HCT116 (cell line): ENCODE measurements around the gene SRSF2. TPM values are rescaled to one million over a fixed set of nuclear protein-coding genes. Genes with fewer than 3 reads are reported as not detected.

ENCODE experiments used
- ATAC-seq: fragments of 200-7000 bp; cut with Tn5 transposase; 2 replicates; pipeline ENCODE4 v1.9.1; 2020; ENCODE audit warnings: mild to moderate bottlenecking, moderate library complexity
- BruUV-seq: library from RNA; stranded (reverse); fragments of 400-500 nt; replicated peaks from 2 replicates; lab custom pipeline; 2021; lab: Mats Ljungman, UMichigan
- CTCF ChIA-PET: fragments of 300-600 bp; sonication (Branson Sonifier 250); formaldehyde crosslinking; loops from one replicate; lab custom pipeline; 2021; ENCODE audit warnings: antibody characterized with exemption; lab: Charles Lee
- POLR2A ChIA-PET: fragments of 300-600, 350-600 bp; sonication (Branson Sonifier 250); formaldehyde crosslinking; loops from one replicate; lab custom pipeline; 2021; ENCODE audit warnings: antibody characterized with exemption; lab: Charles Lee
- RAD21 ChIA-PET, 2 experiments: fragments of 300-600 bp; sonication (Branson Sonifier 250); formaldehyde crosslinking; loops; one replicate each; lab custom pipeline; 2023; ENCODE audit warnings: low total read pairs in 2 of 2; ENCODE audit not compliant: uncharacterized antibody in 2 of 2, unreplicated experiment in 2 of 2, low non-redundant PET in 1 of 2; lab: Charles Lee
- DNase-seq: peaks from one replicate; pipeline ENCODE4 v3.0.0-alpha.2; 2010; ENCODE audit warnings: low read depth, low spot score
- H2AFZ ChIP-seq: fragments of 200-600 bp; shearing (Covaris generic), sonication (generic); 2 replicates; pipeline ENCODE4 v1.6.1; 2017; ENCODE audit warnings: low read depth, mixed run types, mixed read lengths, antibody characterized with exemption, low read length; ENCODE audit not compliant: poor library complexity, severe bottlenecking
- H3K27ac ChIP-seq: 2 replicates; pipeline ENCODE4 v1.5.1; 2012; ENCODE audit warnings: low read depth, low read length
- H3K27me3 ChIP-seq: fragments of 200-600 bp; sonication (generic); 2 replicates; pipeline ENCODE4 v1.6.1; 2016; ENCODE audit warnings: mixed run types, low read length, mixed read lengths; ENCODE audit not compliant: insufficient read depth
- H3K36me3 ChIP-seq, 2 experiments: fragments of 200-500 bp in 1 of 2; fragments of 200-600 bp in 1 of 2; sonication (Bioruptor generic) in 1 of 2; sonication (generic) in 1 of 2; 2 replicates each; pipeline versions ENCODE4 v1.5.1 to v1.6.1; 2014 to 2016; ENCODE audit warnings: low read length in 2 of 2, inconsistent platforms in 1 of 2, mixed read lengths in 1 of 2, mixed run types in 1 of 2; ENCODE audit not compliant: insufficient read depth in 2 of 2, control insufficient read depth in 1 of 2
- H3K4me1 ChIP-seq, 2 experiments: fragments of 200-600 bp in 1 of 2; sonication (generic) in 1 of 2; 2 replicates each; pipeline versions ENCODE4 v1.5.1 to v1.6.1; 2012 to 2017; ENCODE audit warnings: low read length in 2 of 2, inconsistent platforms in 1 of 2, mild to moderate bottlenecking in 1 of 2, mixed read lengths in 1 of 2, mixed run types in 1 of 2, moderate library complexity in 1 of 2; ENCODE audit not compliant: insufficient read depth in 2 of 2, control insufficient read depth in 1 of 2
- H3K4me2 ChIP-seq: fragments of 200-600 bp; sonication (generic); 2 replicates; pipeline ENCODE4 v1.6.1; 2017; ENCODE audit warnings: mixed run types, low read length, mixed read lengths
- H3K4me3 ChIP-seq, 2 experiments: fragments of 200-600 bp in 1 of 2; sonication (generic) in 1 of 2; replicated peaks in 1 of 2; 2 replicates each; pipeline ENCODE4 v1.5.1; 2011 to 2016; ENCODE audit warnings: low read length in 2 of 2, control low read depth in 1 of 2, low read depth in 1 of 2, mild to moderate bottlenecking in 1 of 2, mixed read lengths in 1 of 2, mixed run types in 1 of 2
- H3K79me2 ChIP-seq: fragments of 200-600 bp; sonication (generic); 2 replicates; pipeline ENCODE4 v1.6.1; 2017; ENCODE audit warnings: mild to moderate bottlenecking, mixed run types, low read length, moderate library complexity, mixed read lengths; ENCODE audit not compliant: insufficient read depth
- H3K9ac ChIP-seq: fragments of 200-600 bp; sonication (generic); 2 replicates; pipeline ENCODE4 v1.6.1; 2016; ENCODE audit warnings: low read length, mixed read lengths
- H3K9me2 ChIP-seq: fragments of 200-600 bp; sonication (generic), shearing (Covaris generic); 2 replicates; pipeline ENCODE4 v1.6.1; 2017; ENCODE audit warnings: mixed run types, mild to moderate bottlenecking, moderate library complexity; ENCODE audit not compliant: insufficient read depth
- H3K9me3 ChIP-seq, 2 experiments: fragments of 200-500 bp in 1 of 2; fragments of 200-600 bp in 1 of 2; sonication (Bioruptor generic) in 1 of 2; sonication (generic) in 1 of 2; 2 replicates each; pipeline ENCODE4 v1.6.1; 2014 to 2017; ENCODE audit warnings: low read length in 2 of 2, mixed read lengths in 2 of 2, inconsistent platforms in 1 of 2, low read depth in 1 of 2, mild to moderate bottlenecking in 1 of 2, mixed run types in 1 of 2, moderate library complexity in 1 of 2; ENCODE audit not compliant: control insufficient read depth in 1 of 2, insufficient read depth in 1 of 2
- H4K20me1 ChIP-seq: fragments of 200-600 bp; sonication (generic), shearing (Covaris generic); 2 replicates; pipeline ENCODE4 v1.6.1; 2017; ENCODE audit warnings: mixed run types, mild to moderate bottlenecking, moderate library complexity; ENCODE audit not compliant: insufficient read depth
- CBX3 ChIP-seq: IDR thresholded peaks from 2 replicates; pipeline ENCODE4 v1.6.1; 2012; ENCODE audit warnings: low read depth
- CTCF ChIP-seq, 3 experiments: fragments of 200-600 bp in 1 of 3; sonication (generic) in 1 of 3; IDR thresholded peaks in 2 of 3; conservative IDR thresholded peaks in 1 of 3; 2 replicates each; pipeline ENCODE4 v1.5.1; 2012 to 2017; ENCODE audit warnings: low read depth in 2 of 3, low read length in 2 of 3, antibody characterized with exemption in 1 of 3, borderline replicate concordance in 1 of 3, control low read depth in 1 of 3, mild to moderate bottlenecking in 1 of 3, mixed read lengths in 1 of 3, mixed run types in 1 of 3, moderate library complexity in 1 of 3; ENCODE audit not compliant: insufficient read depth in 1 of 3
- EGR1 ChIP-seq: IDR thresholded peaks from 2 replicates; pipeline ENCODE4 v1.6.1; 2012; ENCODE audit warnings: low read depth
- ELF1 ChIP-seq: IDR thresholded peaks from 2 replicates; pipeline ENCODE4 v1.6.1; 2012; ENCODE audit warnings: low read depth, borderline replicate concordance
- EZH2 ChIP-seq: fragments of 200-600 bp; sonication (generic); IDR thresholded peaks from 2 replicates; pipeline ENCODE4 v1.6.1; 2017; ENCODE audit warnings: antibody characterized with exemption, mixed run types
- EZH2phosphoT487 ChIP-seq: fragments of 200-600 bp; IDR thresholded peaks from 2 replicates; pipeline ENCODE4 v1.6.1; 2018; ENCODE audit warnings: antibody characterized with exemption, borderline replicate concordance
- POLR2AphosphoS5 ChIP-seq: IDR thresholded peaks from 2 replicates; pipeline ENCODE4 v1.6.1; 2011; ENCODE audit warnings: mild to moderate bottlenecking, low read depth, low read length, moderate library complexity
- REST ChIP-seq: IDR thresholded peaks from 2 replicates; pipeline ENCODE4 v1.6.1; 2012; ENCODE audit warnings: low read depth
- SIN3A ChIP-seq: IDR thresholded peaks from 2 replicates; pipeline ENCODE4 v1.6.1; 2012; ENCODE audit warnings: low read depth
- SP1 ChIP-seq: IDR thresholded peaks from 2 replicates; pipeline ENCODE4 v1.6.1; 2012; ENCODE audit warnings: low read depth
- TCF7L2 ChIP-seq: IDR thresholded peaks from 2 replicates; pipeline ENCODE4 v1.7.0; 2011; ENCODE audit warnings: borderline replicate concordance, inconsistent platforms; ENCODE audit not compliant: insufficient read depth, insufficient read length; ENCODE audit errors: extremely low read depth
- YY1 ChIP-seq: IDR thresholded peaks from 2 replicates; pipeline ENCODE4 v1.6.1; 2011; ENCODE audit warnings: low read length, low read depth, moderate library complexity, mild to moderate bottlenecking; ENCODE audit not compliant: insufficient replicate concordance; ENCODE audit errors: extremely low read depth
- ZNF274 ChIP-seq: fragments of 200-500 bp; sonication (Bioruptor generic); IDR thresholded peaks from 2 replicates; pipeline ENCODE4 v1.6.1; 2014; ENCODE audit warnings: mild to moderate bottlenecking, low read depth, low read length, inconsistent platforms
- intact Hi-C: fragments of 100-400 bp; cut with micrococcal nuclease; formaldehyde crosslinking; loops from 2 replicates; pipeline ENCODE4 v1.10.0; 2022
- total RNA-seq: library from RNA; stranded (reverse); gene quantifications from one replicate; pipeline ENCODE4 v1.2.1, GENCODE V29; 2021; ENCODE audit not compliant: unreplicated experiment
- TF ChIP-seq, protein P1 (sequence below): IDR thresholded peaks from 2 replicates; pipeline ENCODE4 v1.6.1; 2012
- TF ChIP-seq, protein P2 (sequence below): IDR thresholded peaks from 2 replicates; pipeline ENCODE4 v1.6.1; 2011; ENCODE audit warnings: mild to moderate bottlenecking, low read length, moderate library complexity; ENCODE audit not compliant: insufficient replicate concordance; ENCODE audit errors: extremely low read depth

The SRSF2 gene
- total RNA-seq, 1 experiment from 2014 or later, result 422 TPM

DNA sequence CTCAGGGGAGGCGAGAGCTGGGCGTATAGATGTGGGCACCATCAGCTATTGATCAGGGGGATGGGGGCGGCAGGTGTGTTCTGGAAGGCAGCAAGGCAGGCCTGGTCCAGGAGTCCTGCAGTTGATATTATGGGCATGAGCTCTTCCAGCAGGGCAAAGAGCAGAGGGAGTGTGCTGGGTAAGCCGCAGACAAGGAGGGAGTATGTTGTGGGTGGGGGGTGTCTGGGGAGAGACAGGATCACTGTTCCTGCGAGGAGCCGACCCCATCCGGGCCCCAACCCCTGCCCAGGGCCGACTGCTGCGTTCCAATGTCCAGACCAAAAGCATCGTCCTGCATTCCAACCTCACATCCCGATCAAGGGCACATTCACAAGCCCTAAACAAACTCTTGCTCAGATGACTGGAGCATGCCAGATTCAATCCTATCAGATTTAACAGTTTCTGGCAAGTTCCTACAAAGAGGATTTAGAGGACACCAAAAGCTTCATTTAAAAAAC is 35.6 kb downstream of the SRSF2 start:
- no peak for TF ChIP-seq POLR2AphosphoS5
- no peak for TF ChIP-seq REST
- TF ChIP-seq EZH2, result no peak
- TF ChIP-seq, protein P1, sequence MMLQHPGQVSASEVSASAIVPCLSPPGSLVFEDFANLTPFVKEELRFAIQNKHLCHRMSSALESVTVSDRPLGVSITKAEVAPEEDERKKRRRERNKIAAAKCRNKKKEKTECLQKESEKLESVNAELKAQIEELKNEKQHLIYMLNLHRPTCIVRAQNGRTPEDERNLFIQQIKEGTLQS, result no peak
- no peak for TF ChIP-seq SP1
- TF ChIP-seq, protein P2, sequence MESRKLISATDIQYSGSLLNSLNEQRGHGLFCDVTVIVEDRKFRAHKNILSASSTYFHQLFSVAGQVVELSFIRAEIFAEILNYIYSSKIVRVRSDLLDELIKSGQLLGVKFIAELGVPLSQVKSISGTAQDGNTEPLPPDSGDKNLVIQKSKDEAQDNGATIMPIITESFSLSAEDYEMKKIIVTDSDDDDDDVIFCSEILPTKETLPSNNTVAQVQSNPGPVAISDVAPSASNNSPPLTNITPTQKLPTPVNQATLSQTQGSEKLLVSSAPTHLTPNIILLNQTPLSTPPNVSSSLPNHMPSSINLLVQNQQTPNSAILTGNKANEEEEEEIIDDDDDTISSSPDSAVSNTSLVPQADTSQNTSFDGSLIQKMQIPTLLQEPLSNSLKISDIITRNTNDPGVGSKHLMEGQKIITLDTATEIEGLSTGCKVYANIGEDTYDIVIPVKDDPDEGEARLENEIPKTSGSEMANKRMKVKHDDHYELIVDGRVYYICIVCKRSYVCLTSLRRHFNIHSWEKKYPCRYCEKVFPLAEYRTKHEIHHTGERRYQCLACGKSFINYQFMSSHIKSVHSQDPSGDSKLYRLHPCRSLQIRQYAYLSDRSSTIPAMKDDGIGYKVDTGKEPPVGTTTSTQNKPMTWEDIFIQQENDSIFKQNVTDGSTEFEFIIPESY, result no peak
- TF ChIP-seq SIN3A, result no peak
- TF ChIP-seq TCF7L2, result no peak
- no peak for TF ChIP-seq CTCF (IDR thresholded peaks at IDR 0.05 in 2 of 3, conservative IDR thresholded peaks at IDR 0.05 in 1 of 3; ENCODE audit: borderline replicate concordance in 1 of 3, insufficient read depth in 1 of 3, low read depth in 2 of 3, low read length in 2 of 3)
- TF ChIP-seq CBX3, result no peak
- no peak for TF ChIP-seq EZH2phosphoT487
- no peak for TF ChIP-seq EGR1
- no peak for TF ChIP-seq YY1
- no peak for TF ChIP-seq ELF1
- no peak for TF ChIP-seq ZNF274
- Histone ChIP-seq H2AFZ (no peak overlapping the region), H3K27ac (no peak overlapping the region), H3K27me3 (no peaks in the 10 kb centered on the region), H3K4me1 (peaks cover 0 to 12% of the 10 kb centered on the region in 2 experiments; a peak in 2 of 4 replicates), H3K4me2 (no peak overlapping the region), H3K4me3 (no peak overlapping the region), H3K36me3 (no peaks in the 10 kb centered on the region), H3K79me2 (peaks cover 15% of the 10 kb centered on the region), H4K20me1 (no peaks in the 10 kb centered on the region), H3K9ac (no peak overlapping the region), H3K9me2 (no peaks in the 10 kb centered on the region), H3K9me3 (no peaks in the 10 kb centered on the region)
- intact Hi-C loops, result no loop called here
- DNase-seq (no peak), ATAC-seq (no peak)
- BruUV-seq, result no TSS peak
- ChIA-PET CTCF (interaction anchor here (0.6 to 1.0 kb wide), 3 partner anchors 12 to 215 kb away, joined by 3 to 4 read pairs (median 3); no protein-coding TSS in a partner anchor), RAD21 (no interaction called here), POLR2A (no interaction called here)
